Neuronal stem cell (in vitro differentiated cells): Measurements from ENCODE around the gene FASTK.
A peak's percentile ranks its signal among the peaks of the same experiment; 100 is the strongest.

Source experiments
- DNase-seq: peaks from one replicate; pipeline ENCODE4 v3.0.0-alpha.2; 2013; ENCODE audit warnings: low spot score
- H2AFZ ChIP-seq: one replicate; pipeline ENCODE4 v1.6.1; 2013; ENCODE audit warnings: mild to moderate bottlenecking, low read length, inconsistent platforms
- H2AK5ac ChIP-seq: 2 replicates; pipeline ENCODE4 v1.6.1; 2013; ENCODE audit warnings: low read depth, mild to moderate bottlenecking, inconsistent platforms, low read length, moderate library complexity, mixed read lengths
- H2BK120ac ChIP-seq: 2 replicates; pipeline ENCODE4 v1.6.1; 2013; ENCODE audit warnings: low read depth, mild to moderate bottlenecking, inconsistent platforms, low read length, moderate library complexity, mixed read lengths
- H2BK12ac ChIP-seq: one replicate; pipeline ENCODE4 v1.6.1; 2013; ENCODE audit warnings: low read length, inconsistent platforms
- H2BK15ac ChIP-seq: 2 replicates; pipeline ENCODE4 v1.6.1; 2013; ENCODE audit warnings: mild to moderate bottlenecking, low read length, inconsistent platforms, mixed read lengths
- H2BK5ac ChIP-seq: one replicate; pipeline ENCODE4 v1.6.1; 2013; ENCODE audit warnings: inconsistent platforms, mild to moderate bottlenecking, low read length, moderate library complexity
- H3K14ac ChIP-seq: one replicate; pipeline ENCODE4 v1.6.1; 2013; ENCODE audit warnings: low read length, inconsistent platforms
- H3K18ac ChIP-seq: 2 replicates; pipeline ENCODE4 v1.6.1; 2013; ENCODE audit warnings: low read length, inconsistent platforms
- H3K23ac ChIP-seq: 2 replicates; pipeline ENCODE4 v1.6.1; 2013; ENCODE audit warnings: low read depth, mild to moderate bottlenecking, mixed read lengths, low read length, inconsistent platforms; ENCODE audit not compliant: poor library complexity
- H3K27ac ChIP-seq: replicated peaks from 3 replicates; pipeline ENCODE4 v1.5.1; 2013; ENCODE audit warnings: low read length, inconsistent platforms
- H3K27me3 ChIP-seq, 3 experiments: 2 replicates each; pipeline ENCODE4 v1.6.1; 2013; ENCODE audit warnings: low read length in 3 of 3, mild to moderate bottlenecking in 2 of 3, inconsistent platforms in 1 of 3, low read depth in 1 of 3, mixed read lengths in 1 of 3, moderate library complexity in 1 of 3; ENCODE audit not compliant: control insufficient read depth in 3 of 3, insufficient read depth in 3 of 3
- H3K36me3 ChIP-seq, 2 donors: replicated peaks in 1 of 2; 2 replicates each; pipeline ENCODE4 v1.6.1; 2013; ENCODE audit warnings: low read length in 2 of 2; ENCODE audit not compliant: control insufficient read depth in 2 of 2, insufficient read depth in 2 of 2
- H3K4ac ChIP-seq: 2 replicates; pipeline ENCODE4 v1.6.1; 2013; ENCODE audit warnings: inconsistent platforms, mild to moderate bottlenecking, low read length, moderate library complexity
- H3K4me1 ChIP-seq, 2 donors: 1 replicate in 1 of 2; 2 replicates in 1 of 2; pipeline ENCODE4 v1.6.1; 2013; ENCODE audit warnings: low read length in 2 of 2, low read depth in 1 of 2; ENCODE audit not compliant: control insufficient read depth in 2 of 2, insufficient read depth in 1 of 2
- H3K4me2 ChIP-seq: one replicate; pipeline ENCODE4 v1.6.1; 2013; ENCODE audit warnings: mild to moderate bottlenecking, low read length, inconsistent platforms; ENCODE audit not compliant: insufficient read depth, poor library complexity, severe bottlenecking
- H3K4me3 ChIP-seq, 2 donors: 2 replicates each; pipeline ENCODE4 v1.5.1; 2013; ENCODE audit warnings: low read length in 2 of 2, mild to moderate bottlenecking in 2 of 2, inconsistent platforms in 1 of 2, moderate library complexity in 1 of 2
- H3K79me1 ChIP-seq: one replicate; pipeline ENCODE4 v1.6.1; 2013; ENCODE audit warnings: low read depth, mild to moderate bottlenecking, inconsistent platforms, low read length, moderate library complexity
- H3K9ac ChIP-seq: one replicate; pipeline ENCODE4 v1.6.1; 2013; ENCODE audit warnings: mild to moderate bottlenecking, low read depth, low read length, inconsistent platforms; ENCODE audit not compliant: poor library complexity
- H3K9me3 ChIP-seq, 2 donors: replicated peaks in 1 of 2; 2 replicates each; pipeline versions ENCODE3 to v1.6.1; 2013; ENCODE audit warnings: low read length in 2 of 2, mild to moderate bottlenecking in 2 of 2, inconsistent platforms in 1 of 2, low read depth in 1 of 2, mixed read lengths in 1 of 2, moderate library complexity in 1 of 2; ENCODE audit not compliant: control insufficient read depth in 2 of 2, insufficient read depth in 1 of 2
- H4K8ac ChIP-seq: one replicate; pipeline ENCODE4 v1.6.1; 2013; ENCODE audit warnings: low read depth, mild to moderate bottlenecking, inconsistent platforms, low read length, moderate library complexity
- H4K91ac ChIP-seq: one replicate; pipeline ENCODE4 v1.6.1; 2013; ENCODE audit warnings: low read length, low read depth, mild to moderate bottlenecking, inconsistent platforms; ENCODE audit not compliant: poor library complexity
- WGBS, 2 donors: extraction: QIAGEN DNeasy Blood & Tissue Kit; methylation state at CpG; one replicate each; pipeline ENCODE4 v1.1.7; 2013; ENCODE audit warnings: missing lambda C conversion rate in 2 of 2, mixed read lengths in 1 of 2; ENCODE audit not compliant: insufficient read length in 2 of 2, insufficient replicate concordance in 1 of 2; ENCODE audit errors: extremely low coverage in 2 of 2; 5-methylcytosine and 5-hydroxymethylcytosine counted together

FASTK gene

GRCh38 chr7:151062111-151062398, 18.6 kb downstream of the FASTK start:
- H2AK5ac ChIP-seq = peak overlapping the region; percentile 23
- H3K4ac ChIP-seq = peak overlapping the region; percentile 38
- H3K4me1 ChIP-seq = peaks cover 21 to 36% of the 10 kb centered on the region in 2 donors
- H2BK120ac ChIP-seq = no peak overlapping the region
- peak overlapping the region; percentile 90 for H3K18ac ChIP-seq
- H3K36me3 ChIP-seq = peaks cover 18 to 46% of the 10 kb centered on the region in 2 donors
- H3K4me2 ChIP-seq = peak overlapping the region; percentile 64
- H4K8ac ChIP-seq = no peak overlapping the region
- peaks cover 4% of the 10 kb centered on the region for H3K79me1 ChIP-seq
- no peak for DNase-seq
- no peak overlapping the region for H2BK5ac ChIP-seq
- H3K9me3 ChIP-seq = no peaks in the 10 kb centered on the region
- H3K9ac ChIP-seq = peak overlapping the region; percentile 73
- H2AFZ ChIP-seq = no peak overlapping the region
- H2BK15ac ChIP-seq = peak overlapping the region; percentile 70
- peak overlapping the region; percentile 75 for H3K23ac ChIP-seq
- H3K14ac ChIP-seq = peak overlapping the region; percentile 59
- WGBS, 2 donors = no CpG with 5 or more reads among the region's 11 CpGs
- no peak overlapping the region for H3K4me3 ChIP-seq
- H4K91ac ChIP-seq = no peak overlapping the region
- H3K27ac ChIP-seq = no peak overlapping the region
- H2BK12ac ChIP-seq = peak overlapping the region; percentile 53
- H3K27me3 ChIP-seq = peaks cover 0 to 20% (median 0%) of the 10 kb centered on the region in 3 experiments

GRCh38 chr7:151061213-151062110, 19.1 kb downstream of the FASTK start:
- Histone ChIP-seq H2BK120ac (no peak overlapping the region), H3K27me3 (peaks cover 0 to 26% (median 0%) of the 10 kb centered on the region in 3 experiments), H2BK12ac (peak overlapping the region; percentile 53), H3K9me3 (no peaks in the 10 kb centered on the region), H2BK15ac (peak overlapping the region; percentile 70), H2BK5ac (no peak overlapping the region), H3K79me1 (peaks cover 4% of the 10 kb centered on the region), H3K23ac (peak overlapping the region; percentile 75), H2AFZ (no peak overlapping the region), H3K18ac (peak overlapping the region; percentile 90), H3K4ac (peak overlapping the region; percentile 38), H2AK5ac (peak overlapping the region; percentile 23), H3K4me1 (peaks cover 25 to 38% of the 10 kb centered on the region in 2 donors), H4K91ac (no peak overlapping the region), H3K4me3 (peak overlapping the region in 1 of 2 donors; percentile 61), H4K8ac (no peak overlapping the region), H3K14ac (peak overlapping the region; percentile 59), H3K36me3 (peaks cover 15 to 40% of the 10 kb centered on the region in 2 donors), H3K27ac (no peak overlapping the region), H3K9ac (peak overlapping the region; percentile 73), H3K4me2 (peak overlapping the region; percentile 64)
- no CpG with 5 or more reads among the region's 33 CpGs for WGBS, 2 donors
- DNase-seq = no peak

DNA sequence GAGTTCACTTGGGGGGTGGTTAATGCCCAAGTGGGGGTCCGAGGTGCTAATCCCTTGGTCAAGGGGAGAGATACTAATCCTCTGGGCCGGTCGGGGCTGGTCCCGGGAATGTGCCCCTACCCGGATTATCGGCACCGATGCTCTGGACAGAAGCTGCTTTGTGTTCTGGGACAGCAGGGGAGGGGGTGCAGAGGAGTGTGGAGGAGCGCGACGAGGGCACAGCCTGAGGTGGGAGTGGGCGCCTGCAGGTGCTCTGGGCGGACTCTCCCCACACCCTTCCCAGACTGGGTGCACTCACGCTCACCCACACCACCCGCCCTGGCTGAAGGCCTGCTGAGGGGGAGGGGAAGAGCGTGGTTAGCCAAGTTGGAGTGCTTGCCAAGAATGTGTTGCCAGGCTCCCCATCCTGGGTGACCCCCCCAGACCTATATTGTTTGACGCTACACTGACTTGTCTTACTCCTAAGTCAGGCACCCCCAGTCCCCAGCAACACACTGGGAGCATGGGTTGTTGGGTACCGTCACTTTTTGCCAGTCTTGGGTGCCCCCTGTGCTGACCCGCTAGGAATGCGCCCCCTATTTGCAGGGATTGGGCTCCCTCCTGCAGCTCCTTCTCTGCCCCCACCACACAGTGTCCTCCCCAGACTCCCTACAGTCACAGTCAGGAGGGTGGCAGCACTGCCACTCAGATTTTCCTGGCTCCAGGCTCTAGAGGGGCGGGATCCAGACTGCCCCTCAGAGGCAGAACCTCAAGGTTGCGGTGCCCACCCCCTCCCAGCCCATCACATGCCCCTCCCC, 20.0 kb downstream of the FASTK start:
- Histone ChIP-seq H3K4ac (no peak overlapping the region), H3K27me3 (peaks cover 0 to 33% (median 0%) of the 10 kb centered on the region in 3 experiments), H3K4me2 (peak overlapping the region; percentile 76), H2AFZ (peak overlapping the region; percentile 82), H3K9ac (peak overlapping the region; percentile 87), H3K14ac (peak overlapping the region; percentile 4), H4K91ac (no peak overlapping the region), H2AK5ac (peak overlapping the region; percentile 4), H3K23ac (peak overlapping the region; percentile 17), H3K79me1 (peaks cover 4% of the 10 kb centered on the region), H3K4me3 (peak overlapping the region; percentile 61 to 88), H3K18ac (peak overlapping the region; percentile 94), H2BK12ac (peak overlapping the region; percentile 79), H3K4me1 (peaks cover 25 to 38% of the 10 kb centered on the region in 2 donors), H3K9me3 (no peaks in the 10 kb centered on the region), H2BK15ac (peak overlapping the region; percentile 94), H2BK120ac (peak overlapping the region; percentile 58), H2BK5ac (no peak overlapping the region), H3K27ac (no peak overlapping the region), H4K8ac (no peak overlapping the region), H3K36me3 (peaks cover 13 to 31% of the 10 kb centered on the region in 2 donors)
- WGBS, 2 donors = no CpG with 5 or more reads among the region's 21 CpGs
- peak; percentile 63 for DNase-seq

DNA sequence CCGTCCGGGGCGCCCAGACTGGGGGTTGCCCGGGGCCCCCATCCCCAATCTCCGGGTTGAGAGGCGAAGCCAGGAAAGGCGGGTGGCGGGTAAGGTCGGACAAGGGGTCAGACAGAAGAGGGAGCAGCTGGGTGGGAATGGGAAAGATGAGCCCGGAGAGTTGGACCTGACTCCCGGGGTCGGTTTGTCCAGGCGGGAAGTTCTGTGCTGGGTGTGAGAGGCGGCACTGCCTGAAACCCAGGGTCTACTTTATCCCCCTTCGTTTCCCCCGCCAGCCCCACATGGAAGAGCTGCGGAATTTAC, 20.5 kb downstream of the FASTK start:
- no peak overlapping the region for H4K8ac ChIP-seq
- peaks cover 8 to 26% of the 10 kb centered on the region in 2 donors for H3K36me3 ChIP-seq
- no peak overlapping the region for H4K91ac ChIP-seq
- H3K4ac ChIP-seq = no peak overlapping the region
- peaks cover 0 to 33% (median 0%) of the 10 kb centered on the region in 3 experiments for H3K27me3 ChIP-seq
- H3K14ac ChIP-seq = peak overlapping the region; percentile 4
- H2BK5ac ChIP-seq = peak overlapping the region; percentile 8
- peak overlapping the region; percentile 76 for H3K4me2 ChIP-seq
- peaks cover 25 to 38% of the 10 kb centered on the region in 2 donors for H3K4me1 ChIP-seq
- no CpG with 5 or more reads among the region's 17 CpGs for WGBS, 2 donors
- peak overlapping the region; percentile 58 for H2BK120ac ChIP-seq
- H3K18ac ChIP-seq = peak overlapping the region; percentile 94
- peaks cover 4% of the 10 kb centered on the region for H3K79me1 ChIP-seq
- H3K9me3 ChIP-seq = no peaks in the 10 kb centered on the region
- no peak overlapping the region for H3K27ac ChIP-seq
- no peak overlapping the region for H2AK5ac ChIP-seq
- no peak overlapping the region for H2BK12ac ChIP-seq
- H2AFZ ChIP-seq = peak overlapping the region; percentile 82
- H3K9ac ChIP-seq = peak overlapping the region; percentile 87
- H3K23ac ChIP-seq = peak overlapping the region; percentile 8
- peak overlapping the region; percentile 94 for H2BK15ac ChIP-seq
- peak overlapping the region; percentile 61 to 88 for H3K4me3 ChIP-seq
- no peak for DNase-seq
